DND-41 (cell line): ENCODE results near the gene CBR4.

Source experiments
- EZH2 ChIP-seq: IDR thresholded peaks from 3 replicates; pipeline ENCODE4 v1.6.1; 2012; ENCODE audit warnings: borderline replicate concordance, low read depth, mild to moderate bottlenecking, moderate library complexity, low read length, inconsistent platforms; ENCODE audit not compliant: severe bottlenecking
- TF ChIP-seq, protein P1 (sequence below): IDR thresholded peaks from 2 replicates; pipeline ENCODE4 v1.5.1; 2012; ENCODE audit warnings: borderline replicate concordance, low read length, moderate library complexity, mild to moderate bottlenecking; ENCODE audit not compliant: poor library complexity, severe bottlenecking; ENCODE audit errors: extremely low read depth

DNA sequence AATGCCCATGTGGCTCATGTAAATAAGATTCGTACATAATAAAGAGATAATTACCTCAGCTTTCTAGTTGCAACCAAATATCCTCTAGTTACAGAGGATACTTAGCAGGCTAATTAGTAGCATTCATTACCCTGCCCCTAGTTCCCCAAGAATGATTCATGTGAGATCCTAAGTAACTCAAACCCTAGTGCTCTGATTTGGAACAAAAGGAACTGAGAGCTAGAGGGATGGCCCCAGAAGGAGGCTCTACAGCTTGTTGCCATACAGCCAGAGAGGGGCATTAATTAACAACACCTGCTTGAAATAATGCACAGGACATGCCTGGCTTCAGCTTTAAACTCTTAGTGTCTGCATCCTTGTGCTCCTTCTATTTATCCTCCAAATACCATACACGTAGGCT lies 32.6 kb upstream of the CBR4 start:
- TF ChIP-seq, protein P1, sequence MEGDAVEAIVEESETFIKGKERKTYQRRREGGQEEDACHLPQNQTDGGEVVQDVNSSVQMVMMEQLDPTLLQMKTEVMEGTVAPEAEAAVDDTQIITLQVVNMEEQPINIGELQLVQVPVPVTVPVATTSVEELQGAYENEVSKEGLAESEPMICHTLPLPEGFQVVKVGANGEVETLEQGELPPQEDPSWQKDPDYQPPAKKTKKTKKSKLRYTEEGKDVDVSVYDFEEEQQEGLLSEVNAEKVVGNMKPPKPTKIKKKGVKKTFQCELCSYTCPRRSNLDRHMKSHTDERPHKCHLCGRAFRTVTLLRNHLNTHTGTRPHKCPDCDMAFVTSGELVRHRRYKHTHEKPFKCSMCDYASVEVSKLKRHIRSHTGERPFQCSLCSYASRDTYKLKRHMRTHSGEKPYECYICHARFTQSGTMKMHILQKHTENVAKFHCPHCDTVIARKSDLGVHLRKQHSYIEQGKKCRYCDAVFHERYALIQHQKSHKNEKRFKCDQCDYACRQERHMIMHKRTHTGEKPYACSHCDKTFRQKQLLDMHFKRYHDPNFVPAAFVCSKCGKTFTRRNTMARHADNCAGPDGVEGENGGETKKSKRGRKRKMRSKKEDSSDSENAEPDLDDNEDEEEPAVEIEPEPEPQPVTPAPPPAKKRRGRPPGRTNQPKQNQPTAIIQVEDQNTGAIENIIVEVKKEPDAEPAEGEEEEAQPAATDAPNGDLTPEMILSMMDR = no peak
- TF ChIP-seq EZH2 = no peak
